ENCODE measurements around the gene TMEM132E. TPM values are rescaled to one million over a fixed set of nuclear protein-coding genes. Genes with fewer than 3 reads are reported as not detected.

The TMEM132E gene
- polyA plus RNA-seq, 2 of the 4 experiments (the other 2 are of a cell fraction), result not detected

DNA sequence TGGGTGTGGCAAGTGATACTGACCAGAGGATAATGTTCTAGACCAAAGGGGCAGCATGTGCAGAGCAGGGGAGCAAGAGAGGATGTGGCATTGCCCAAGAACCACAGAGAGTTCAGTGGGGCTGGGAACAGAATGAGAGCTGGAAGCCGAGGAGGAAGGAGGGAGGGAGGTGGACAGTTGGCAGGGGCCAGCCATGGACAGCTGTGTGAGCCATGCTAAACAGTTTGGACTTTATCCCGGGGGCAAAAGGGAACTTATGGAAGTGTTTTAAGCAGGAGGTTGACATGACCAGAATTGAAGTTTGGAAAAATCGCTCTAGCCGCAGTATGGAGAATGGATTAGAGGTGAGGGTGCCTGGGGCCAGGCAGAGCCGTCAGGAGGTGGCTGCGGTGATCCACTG is 29.4 kb upstream of the TMEM132E start:
- WGBS (ENCODE audit: missing lambda C conversion rate), result 6% methylated on average over 6 of the region's 6 CpGs
- ATAC-seq (no peak), DNase-seq (ENCODE audit: low read depth in 1 of 2, low spot score in 1 of 2) (no peak), FAIRE-seq (no peak)
- Histone ChIP-seq H3K9me3 (no peaks in the 10 kb centered on the region), H3K4me3 (no peak overlapping the region), H3K27ac (no peak overlapping the region), H3K4me1 (no peaks in the 10 kb centered on the region), H3K4me2 (no peak overlapping the region)
- ChIA-PET POLR2A (no interaction called here), CTCF (interaction anchor here (1.2 to 2.6 kb wide), 5 partner anchors 7 to 349 kb away, joined by 3 to 19 read pairs (median 3); no protein-coding TSS in a partner anchor)
- no peak for TF ChIP-seq CBX8 (IDR thresholded peaks at IDR 0.05)
- TF ChIP-seq NR3C1 (IDR thresholded peaks at IDR 0.05), result no peak
- no peak for TF ChIP-seq GATA3 (IDR thresholded peaks at IDR 0.05; ENCODE audit: borderline replicate concordance)
- TF ChIP-seq JUN (IDR thresholded peaks at IDR 0.05), result no peak
- TF ChIP-seq EP300 (IDR thresholded peaks at IDR 0.05), result no peak
- TF ChIP-seq, protein P1, sequence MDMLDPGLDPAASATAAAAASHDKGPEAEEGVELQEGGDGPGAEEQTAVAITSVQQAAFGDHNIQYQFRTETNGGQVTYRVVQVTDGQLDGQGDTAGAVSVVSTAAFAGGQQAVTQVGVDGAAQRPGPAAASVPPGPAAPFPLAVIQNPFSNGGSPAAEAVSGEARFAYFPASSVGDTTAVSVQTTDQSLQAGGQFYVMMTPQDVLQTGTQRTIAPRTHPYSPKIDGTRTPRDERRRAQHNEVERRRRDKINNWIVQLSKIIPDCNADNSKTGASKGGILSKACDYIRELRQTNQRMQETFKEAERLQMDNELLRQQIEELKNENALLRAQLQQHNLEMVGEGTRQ (IDR thresholded peaks at IDR 0.05), result no peak
- TF ChIP-seq ZFP36 (IDR thresholded peaks at IDR 0.05; ENCODE audit: borderline replicate concordance, partially characterized antibody), result no peak

DNA sequence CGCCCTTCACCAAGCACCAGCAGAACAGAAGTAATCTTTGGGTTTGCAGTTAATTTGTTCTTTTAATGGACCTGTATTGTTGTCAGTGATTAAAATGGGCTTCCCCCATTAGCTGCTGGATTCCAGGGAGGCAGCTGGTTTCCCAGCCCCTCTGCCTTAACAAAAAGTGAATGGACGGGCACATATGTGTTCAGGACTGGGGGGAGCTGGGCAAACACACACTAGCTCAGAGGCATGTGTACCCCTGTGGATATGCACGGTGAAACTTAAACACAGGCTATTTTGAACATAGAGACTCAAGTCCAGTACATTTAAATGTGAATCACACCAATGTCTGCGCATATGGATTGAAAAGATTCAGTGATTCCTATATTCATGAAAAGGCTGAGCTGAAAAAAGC is 25.5 kb upstream of the TMEM132E start:
- FAIRE-seq, result no peak
- DNase-seq (ENCODE audit: low read depth in 1 of 2, low spot score in 1 of 2), result no peak
- no peak for ATAC-seq
- no peak overlapping the region for H3K27ac ChIP-seq
- WGBS (ENCODE audit: missing lambda C conversion rate), result 13% methylated on average over 4 of the region's 4 CpGs
- no peak overlapping the region for H3K4me2 ChIP-seq
- no peaks in the 10 kb centered on the region for H3K4me1 ChIP-seq
- no peaks in the 10 kb centered on the region for H3K9me3 ChIP-seq
- ChIA-PET POLR2A (no interaction called here), CTCF (interaction anchor here (0.6 to 2.9 kb wide), 7 partner anchors 8 to 84 kb away, joined by 3 to 13 read pairs (median 6); no protein-coding TSS in a partner anchor)
- TF ChIP-seq, protein P2, sequence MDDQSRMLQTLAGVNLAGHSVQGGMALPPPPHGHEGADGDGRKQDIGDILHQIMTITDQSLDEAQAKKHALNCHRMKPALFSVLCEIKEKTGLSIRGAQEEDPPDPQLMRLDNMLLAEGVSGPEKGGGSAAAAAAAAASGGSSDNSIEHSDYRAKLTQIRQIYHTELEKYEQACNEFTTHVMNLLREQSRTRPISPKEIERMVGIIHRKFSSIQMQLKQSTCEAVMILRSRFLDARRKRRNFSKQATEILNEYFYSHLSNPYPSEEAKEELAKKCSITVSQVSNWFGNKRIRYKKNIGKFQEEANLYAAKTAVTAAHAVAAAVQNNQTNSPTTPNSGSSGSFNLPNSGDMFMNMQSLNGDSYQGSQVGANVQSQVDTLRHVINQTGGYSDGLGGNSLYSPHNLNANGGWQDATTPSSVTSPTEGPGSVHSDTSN (IDR thresholded peaks at IDR 0.05), result no peak
- TF ChIP-seq ZSCAN20 (CRISPR knock-in tag; IDR thresholded peaks at IDR 0.05) (no peak), EP300 (IDR thresholded peaks at IDR 0.05) (no peak), HOXB5 (CRISPR knock-in tag; IDR thresholded peaks at IDR 0.05) (no peak), SREBF2 (IDR thresholded peaks at IDR 0.05) (no peak), KDM5A (IDR thresholded peaks at IDR 0.05) (no peak), KDM1A (IDR thresholded peaks at IDR 0.05; ENCODE audit: low read depth) (no peak), HOXA7 (CRISPR knock-in tag; IDR thresholded peaks at IDR 0.05) (no peak), BHLHE40 (IDR thresholded peaks at IDR 0.05; ENCODE audit: low read depth, low read length) (no peak), ZNF302 (CRISPR knock-in tag; IDR thresholded peaks at IDR 0.05) (no peak), CEBPB (IDR thresholded peaks at IDR 0.05) (no peak), HOXB13 (CRISPR knock-in tag; IDR thresholded peaks at IDR 0.05; ENCODE audit: low read depth) (no peak), HEYL (CRISPR knock-in tag; IDR thresholded peaks at IDR 0.05) (no peak)
- TF ChIP-seq, protein P3, sequence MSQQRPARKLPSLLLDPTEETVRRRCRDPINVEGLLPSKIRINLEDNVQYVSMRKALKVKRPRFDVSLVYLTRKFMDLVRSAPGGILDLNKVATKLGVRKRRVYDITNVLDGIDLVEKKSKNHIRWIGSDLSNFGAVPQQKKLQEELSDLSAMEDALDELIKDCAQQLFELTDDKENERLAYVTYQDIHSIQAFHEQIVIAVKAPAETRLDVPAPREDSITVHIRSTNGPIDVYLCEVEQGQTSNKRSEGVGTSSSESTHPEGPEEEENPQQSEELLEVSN (IDR thresholded peaks at IDR 0.05; ENCODE audit: borderline replicate concordance, low read depth), result no peak
- TF ChIP-seq, protein P4, sequence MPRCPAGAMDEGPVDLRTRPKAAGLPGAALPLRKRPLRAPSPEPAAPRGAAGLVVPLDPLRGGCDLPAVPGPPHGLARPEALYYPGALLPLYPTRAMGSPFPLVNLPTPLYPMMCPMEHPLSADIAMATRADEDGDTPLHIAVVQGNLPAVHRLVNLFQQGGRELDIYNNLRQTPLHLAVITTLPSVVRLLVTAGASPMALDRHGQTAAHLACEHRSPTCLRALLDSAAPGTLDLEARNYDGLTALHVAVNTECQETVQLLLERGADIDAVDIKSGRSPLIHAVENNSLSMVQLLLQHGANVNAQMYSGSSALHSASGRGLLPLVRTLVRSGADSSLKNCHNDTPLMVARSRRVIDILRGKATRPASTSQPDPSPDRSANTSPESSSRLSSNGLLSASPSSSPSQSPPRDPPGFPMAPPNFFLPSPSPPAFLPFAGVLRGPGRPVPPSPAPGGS (IDR thresholded peaks at IDR 0.05), result no peak
- TF ChIP-seq, protein P5, sequence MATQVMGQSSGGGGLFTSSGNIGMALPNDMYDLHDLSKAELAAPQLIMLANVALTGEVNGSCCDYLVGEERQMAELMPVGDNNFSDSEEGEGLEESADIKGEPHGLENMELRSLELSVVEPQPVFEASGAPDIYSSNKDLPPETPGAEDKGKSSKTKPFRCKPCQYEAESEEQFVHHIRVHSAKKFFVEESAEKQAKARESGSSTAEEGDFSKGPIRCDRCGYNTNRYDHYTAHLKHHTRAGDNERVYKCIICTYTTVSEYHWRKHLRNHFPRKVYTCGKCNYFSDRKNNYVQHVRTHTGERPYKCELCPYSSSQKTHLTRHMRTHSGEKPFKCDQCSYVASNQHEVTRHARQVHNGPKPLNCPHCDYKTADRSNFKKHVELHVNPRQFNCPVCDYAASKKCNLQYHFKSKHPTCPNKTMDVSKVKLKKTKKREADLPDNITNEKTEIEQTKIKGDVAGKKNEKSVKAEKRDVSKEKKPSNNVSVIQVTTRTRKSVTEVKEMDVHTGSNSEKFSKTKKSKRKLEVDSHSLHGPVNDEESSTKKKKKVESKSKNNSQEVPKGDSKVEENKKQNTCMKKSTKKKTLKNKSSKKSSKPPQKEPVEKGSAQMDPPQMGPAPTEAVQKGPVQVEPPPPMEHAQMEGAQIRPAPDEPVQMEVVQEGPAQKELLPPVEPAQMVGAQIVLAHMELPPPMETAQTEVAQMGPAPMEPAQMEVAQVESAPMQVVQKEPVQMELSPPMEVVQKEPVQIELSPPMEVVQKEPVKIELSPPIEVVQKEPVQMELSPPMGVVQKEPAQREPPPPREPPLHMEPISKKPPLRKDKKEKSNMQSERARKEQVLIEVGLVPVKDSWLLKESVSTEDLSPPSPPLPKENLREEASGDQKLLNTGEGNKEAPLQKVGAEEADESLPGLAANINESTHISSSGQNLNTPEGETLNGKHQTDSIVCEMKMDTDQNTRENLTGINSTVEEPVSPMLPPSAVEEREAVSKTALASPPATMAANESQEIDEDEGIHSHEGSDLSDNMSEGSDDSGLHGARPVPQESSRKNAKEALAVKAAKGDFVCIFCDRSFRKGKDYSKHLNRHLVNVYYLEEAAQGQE (IDR thresholded peaks at IDR 0.05), result no peak
- H3K4me3 ChIP-seq, result no peak overlapping the region
